HUES6 (cell line): Measurements from ENCODE around the gene BBS9.
"Not testable (repeated sequence)": the region's sequence is repeated elsewhere in the genome, so short reads cannot be mapped to it uniquely, and the experiment has no call there.

Experiments used
- H3K27ac ChIP-seq: 2 replicates; pipeline ENCODE4 v1.7.0; 2013; ENCODE audit warnings: low read depth, mild to moderate bottlenecking, low read length, inconsistent platforms
- H3K27me3 ChIP-seq: 2 replicates; pipeline ENCODE4 v1.6.1; 2013; ENCODE audit warnings: low read length; ENCODE audit not compliant: control insufficient read depth, insufficient read depth
- H3K36me3 ChIP-seq: 2 replicates; pipeline ENCODE4 v1.6.1; 2013; ENCODE audit warnings: low read length; ENCODE audit not compliant: control insufficient read depth, insufficient read depth
- H3K4me1 ChIP-seq: 2 replicates; pipeline ENCODE4 v1.6.1; 2013; ENCODE audit warnings: low read length; ENCODE audit not compliant: control insufficient read depth, insufficient read depth
- H3K4me3 ChIP-seq: 2 replicates; pipeline ENCODE4 v1.5.1; 2013; ENCODE audit warnings: low read depth, low read length
- H3K9ac ChIP-seq: one replicate; pipeline ENCODE4 v1.6.1; 2013; ENCODE audit warnings: mild to moderate bottlenecking, low read length
- H3K9me3 ChIP-seq: 2 replicates; pipeline ENCODE4 v1.6.1; 2013; ENCODE audit warnings: low read depth, low read length; ENCODE audit not compliant: control insufficient read depth, insufficient read depth

The BBS9 gene

DNA sequence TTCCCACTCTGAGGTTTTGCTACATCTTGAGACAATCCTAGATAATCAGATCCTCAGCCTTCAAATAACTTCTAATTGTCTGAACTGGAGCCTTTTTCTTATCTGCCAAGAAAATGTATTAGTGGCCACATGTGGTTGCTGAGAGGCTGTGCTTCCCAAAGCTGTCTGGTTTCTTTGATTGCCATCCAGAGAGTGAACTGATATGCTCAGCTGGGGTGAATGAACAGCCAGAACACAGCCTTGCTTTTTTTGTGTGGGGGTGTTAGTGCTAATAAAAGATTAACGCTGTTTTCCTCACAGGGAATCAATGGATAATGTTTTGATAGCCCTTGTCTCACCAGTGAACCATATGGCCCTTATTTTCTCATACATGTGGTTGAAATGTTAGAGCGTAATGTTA is 66.9 kb downstream of the BBS9 start:
- Histone ChIP-seq H3K4me3 (no peak overlapping the region), H3K27me3 (no peaks in the 10 kb centered on the region), H3K9me3 (no peaks in the 10 kb centered on the region; the same call in 1 of the 2 replicates)

DNA sequence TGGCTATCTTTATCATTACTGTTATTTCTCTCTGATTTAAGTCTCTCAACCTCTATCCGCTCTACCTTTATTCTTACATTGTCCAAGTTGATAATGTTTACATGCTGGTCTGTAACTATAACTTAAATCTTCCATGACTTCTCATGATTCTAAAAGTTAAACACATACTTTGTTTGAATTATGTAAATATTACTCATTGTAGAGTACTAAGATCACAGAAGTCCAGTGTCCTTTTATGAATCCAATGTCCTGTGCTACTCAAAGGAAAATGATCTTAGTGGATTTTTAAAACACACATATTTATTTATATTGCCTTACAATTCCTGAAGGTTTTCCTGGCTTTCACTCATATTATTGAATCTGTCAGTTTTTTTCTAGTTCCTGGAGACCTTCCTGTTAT is 70.9 kb downstream of the BBS9 start:
- Histone ChIP-seq H3K4me3 (no peak overlapping the region), H3K27me3 (no peaks in the 10 kb centered on the region), H3K4me1 (no peaks in the 10 kb centered on the region), H3K9me3 (no peaks in the 10 kb centered on the region), H3K36me3 (no peaks in the 10 kb centered on the region), H3K27ac (no peak overlapping the region), H3K9ac (no peak overlapping the region)

More for the DNA sequence above, 66.9 kb downstream of the BBS9 start:
- no peak overlapping the region for H3K27ac ChIP-seq
- H3K9ac ChIP-seq: no peak overlapping the region
- no peaks in the 10 kb centered on the region for H3K4me1 ChIP-seq
- H3K36me3 ChIP-seq: no peaks in the 10 kb centered on the region

DNA sequence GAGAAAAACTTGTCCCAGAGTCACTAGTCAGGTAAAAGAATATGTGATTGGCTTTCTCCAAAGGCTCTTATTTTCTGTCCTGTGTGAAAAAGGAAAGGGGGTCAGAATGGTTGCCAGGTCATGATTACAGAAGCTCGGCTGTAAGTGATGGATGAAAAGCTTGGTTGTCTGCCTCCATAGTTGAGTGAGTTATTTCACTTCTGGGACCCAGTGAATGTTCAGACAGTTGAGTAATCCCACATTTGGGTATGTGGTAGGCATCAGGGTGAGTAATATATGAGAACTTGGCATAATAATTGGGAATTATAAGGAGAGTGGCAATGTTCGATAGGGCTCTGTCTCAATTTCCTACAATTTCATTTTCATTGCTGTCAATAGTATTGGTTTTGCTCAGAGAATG is 72.5 kb downstream of the BBS9 start:
- H3K4me3 ChIP-seq: no peak overlapping the region
- no peak overlapping the region for H3K27ac ChIP-seq
- no peaks in the 10 kb centered on the region for H3K4me1 ChIP-seq
- H3K36me3 ChIP-seq: no peaks in the 10 kb centered on the region
- no peaks in the 10 kb centered on the region for H3K27me3 ChIP-seq
- H3K9ac ChIP-seq: no peak overlapping the region
- no peaks in the 10 kb centered on the region for H3K9me3 ChIP-seq

DNA sequence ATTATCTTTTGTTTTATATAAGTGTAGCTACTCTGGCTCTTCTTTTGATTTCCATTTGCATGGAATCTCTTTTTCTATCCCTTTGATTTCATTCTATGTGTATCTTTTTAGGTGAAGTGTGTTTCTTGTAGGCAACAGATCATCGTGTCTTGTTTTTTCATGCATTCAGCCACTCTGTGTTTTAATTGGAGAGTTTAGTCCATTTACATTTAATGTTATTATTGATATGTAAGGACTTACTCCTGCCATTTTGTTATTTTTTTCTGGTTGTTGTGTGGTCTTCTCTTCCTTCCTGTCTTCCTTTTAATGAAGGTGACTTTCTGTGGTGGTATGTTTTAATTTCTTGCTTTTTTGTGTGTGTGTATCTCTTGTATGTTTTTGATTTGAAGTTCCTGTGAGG is 81.6 kb downstream of the BBS9 start:
- no peak overlapping the region for H3K9ac ChIP-seq
- peaks cover 10% of the 10 kb centered on the region; the same call in 1 of the 2 replicates for H3K9me3 ChIP-seq
- H3K27ac ChIP-seq: no peak overlapping the region
- H3K4me1 ChIP-seq: peaks cover 2% of the 10 kb centered on the region; the same call in 1 of the 2 replicates
- H3K4me3 ChIP-seq: no peak overlapping the region
- H3K27me3 ChIP-seq: no peaks in the 10 kb centered on the region
- H3K36me3 ChIP-seq: no peaks in the 10 kb centered on the region

DNA sequence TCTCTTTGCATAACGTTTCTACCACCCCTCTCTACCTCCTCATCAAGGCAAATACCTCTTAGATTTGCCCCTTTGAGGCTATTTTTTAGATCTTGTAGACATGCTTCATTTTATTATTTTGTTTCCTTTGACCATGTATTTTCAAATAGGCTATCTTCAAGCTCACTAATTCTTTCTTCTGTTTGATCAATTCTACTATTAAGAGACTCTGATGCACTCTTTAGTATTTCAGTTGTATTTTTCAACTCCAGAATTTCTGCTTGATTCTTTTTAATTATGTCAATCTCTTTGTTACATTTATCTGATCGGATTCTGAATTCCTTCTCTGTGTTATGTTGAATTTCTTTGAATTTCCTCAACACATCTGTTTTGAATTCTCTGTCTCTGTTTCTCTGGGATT is 82.8 kb downstream of the BBS9 start:
- no peak overlapping the region for H3K27ac ChIP-seq
- no peaks in the 10 kb centered on the region for H3K27me3 ChIP-seq
- H3K9me3 ChIP-seq: peaks cover 10% of the 10 kb centered on the region; the same call in 1 of the 2 replicates
- H3K9ac ChIP-seq: no peak overlapping the region
- H3K4me1 ChIP-seq: peaks cover 6% of the 10 kb centered on the region; the same call in 1 of the 2 replicates
- H3K36me3 ChIP-seq: no peaks in the 10 kb centered on the region
- H3K4me3 ChIP-seq: no peak overlapping the region

DNA sequence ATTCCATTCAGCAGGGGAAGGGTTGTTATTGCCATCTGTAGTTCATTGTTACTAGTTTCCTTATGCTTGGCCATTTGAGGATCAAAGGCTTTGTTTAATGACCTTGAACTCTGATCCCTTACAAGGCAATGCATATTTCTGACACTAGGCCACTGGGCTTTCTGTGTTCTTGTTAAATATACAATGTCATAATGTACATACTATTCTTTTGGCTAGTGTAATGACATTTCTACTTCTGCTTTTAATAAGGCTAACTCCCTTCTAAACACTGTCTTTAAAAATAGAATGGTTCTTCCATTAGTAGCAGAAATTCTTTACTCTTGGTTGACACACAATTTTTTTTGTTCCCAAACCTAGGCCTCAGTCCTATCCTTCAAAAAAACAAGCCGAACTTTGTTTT is 86.6 kb downstream of the BBS9 start:
- no peak overlapping the region for H3K4me3 ChIP-seq
- peaks cover 9% of the 10 kb centered on the region for H3K9me3 ChIP-seq
- no peak overlapping the region for H3K27ac ChIP-seq
- H3K4me1 ChIP-seq: peaks cover 6% of the 10 kb centered on the region; the same call in 1 of the 2 replicates
- H3K27me3 ChIP-seq: no peaks in the 10 kb centered on the region
- H3K36me3 ChIP-seq: no peaks in the 10 kb centered on the region
- no peak overlapping the region for H3K9ac ChIP-seq

DNA sequence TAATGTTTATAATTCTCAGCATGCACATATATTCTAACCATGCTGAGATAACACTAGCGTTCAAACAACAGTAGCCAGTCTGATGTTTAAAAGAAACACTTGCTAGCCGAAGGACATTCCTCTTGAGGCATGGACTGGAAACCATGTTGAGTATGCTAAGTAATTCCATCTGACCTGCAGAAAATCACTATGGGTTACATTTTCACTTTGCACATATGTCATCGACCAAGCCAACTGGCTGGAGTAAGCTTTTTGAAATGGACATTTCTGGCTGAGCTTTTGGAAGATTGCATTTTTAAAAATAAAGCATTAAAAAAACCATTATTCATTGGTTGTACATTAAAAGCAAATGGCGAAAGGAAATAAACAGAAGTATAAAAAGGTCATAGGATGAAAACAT is 88.2 kb downstream of the BBS9 start:
- H3K27ac ChIP-seq: no peak overlapping the region
- no peaks in the 10 kb centered on the region for H3K27me3 ChIP-seq
- peaks cover 6% of the 10 kb centered on the region; the same call in 1 of the 2 replicates for H3K9me3 ChIP-seq

DNA sequence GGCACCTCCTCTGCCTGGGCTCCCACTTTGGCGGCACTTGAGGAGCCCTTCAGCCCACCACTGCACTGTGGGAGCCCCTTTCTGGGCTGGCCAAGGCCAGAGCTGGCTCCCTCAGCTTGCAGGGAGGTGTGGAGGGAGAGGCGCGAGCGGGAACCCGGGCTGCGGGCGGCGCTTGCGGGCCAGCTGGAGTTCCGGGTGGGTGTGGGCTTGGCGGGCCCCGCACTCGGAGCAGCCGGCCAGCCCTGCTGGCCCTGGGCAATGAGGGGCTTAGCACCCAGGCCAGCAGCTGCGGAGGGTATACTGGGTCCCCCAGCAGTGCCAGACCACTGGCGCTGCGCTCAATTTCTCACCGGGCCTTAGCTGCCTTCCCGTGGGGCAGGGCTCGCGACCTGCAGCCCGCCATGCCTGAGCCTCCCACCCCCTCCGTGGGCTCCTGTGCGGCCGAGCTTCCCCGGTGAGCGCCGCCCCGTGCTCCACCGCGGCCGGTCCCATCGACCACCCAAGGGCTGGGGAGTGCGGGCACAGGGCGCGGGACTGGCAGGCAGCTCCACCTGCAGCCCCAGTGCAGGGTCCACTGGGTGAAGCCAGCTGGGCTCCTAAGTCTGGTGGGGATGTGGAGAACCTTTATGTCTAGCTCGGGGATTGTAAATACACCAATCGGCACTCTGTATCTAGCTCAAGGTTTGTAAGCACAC is 89.6 kb downstream of the BBS9 start:
- H3K4me3 ChIP-seq, H3K9me3 ChIP-seq, H3K27me3 ChIP-seq, H3K36me3 ChIP-seq, H3K27ac ChIP-seq, H3K9ac ChIP-seq, H3K4me1 ChIP-seq: not testable (repeated sequence)

More for the DNA sequence above, 88.2 kb downstream of the BBS9 start:
- Histone ChIP-seq H3K9ac (no peak overlapping the region), H3K4me3 (no peak overlapping the region), H3K4me1 (peaks cover 6% of the 10 kb centered on the region; the same call in 1 of the 2 replicates), H3K36me3 (no peaks in the 10 kb centered on the region)

DNA sequence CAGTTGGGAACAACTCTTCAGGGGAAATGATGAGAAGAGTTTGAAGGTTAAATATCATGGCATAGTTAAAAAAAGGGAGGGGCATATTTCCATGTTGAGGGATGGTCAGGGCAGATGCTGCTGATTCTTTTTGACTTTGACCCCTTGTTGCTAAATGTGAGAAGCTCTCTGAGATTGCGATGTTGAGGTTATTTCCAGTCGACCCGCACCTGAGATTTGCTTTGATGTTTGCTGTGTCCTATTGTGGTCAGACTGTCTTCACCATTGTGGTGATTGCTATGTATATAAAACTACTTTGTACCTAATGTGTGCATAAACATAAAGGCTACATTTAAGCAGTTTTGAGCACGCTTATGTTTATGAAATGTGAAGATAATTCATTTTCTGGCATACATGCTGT is 90.9 kb downstream of the BBS9 start:
- Histone ChIP-seq H3K9me3 (peaks cover 6% of the 10 kb centered on the region; the same call in 1 of the 2 replicates), H3K9ac (no peak overlapping the region), H3K36me3 (no peaks in the 10 kb centered on the region), H3K4me1 (peaks cover 6% of the 10 kb centered on the region; the same call in 1 of the 2 replicates), H3K4me3 (no peak overlapping the region), H3K27ac (no peak overlapping the region), H3K27me3 (no peaks in the 10 kb centered on the region)

DNA sequence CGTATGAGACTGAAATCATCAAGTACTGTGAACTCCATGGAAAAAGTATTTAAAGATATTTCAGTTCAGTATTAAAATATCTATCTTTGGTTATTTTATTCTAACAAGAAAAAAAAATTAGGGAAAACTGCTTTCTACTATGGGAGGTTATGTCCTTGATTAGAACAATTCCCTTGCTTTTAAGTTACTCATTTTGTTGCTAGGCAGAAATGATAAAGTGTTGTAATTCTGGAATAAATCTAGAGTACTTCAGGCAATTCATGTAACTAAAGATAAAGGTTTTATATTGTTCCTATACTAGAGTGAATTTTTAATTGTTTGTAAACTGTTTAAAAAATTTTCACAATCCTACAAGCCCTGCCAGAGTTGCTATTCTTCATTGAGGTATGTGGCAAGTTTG is 92.0 kb downstream of the BBS9 start:
- Histone ChIP-seq H3K4me1 (no peaks in the 10 kb centered on the region), H3K4me3 (no peak overlapping the region), H3K9ac (no peak overlapping the region)

DNA sequence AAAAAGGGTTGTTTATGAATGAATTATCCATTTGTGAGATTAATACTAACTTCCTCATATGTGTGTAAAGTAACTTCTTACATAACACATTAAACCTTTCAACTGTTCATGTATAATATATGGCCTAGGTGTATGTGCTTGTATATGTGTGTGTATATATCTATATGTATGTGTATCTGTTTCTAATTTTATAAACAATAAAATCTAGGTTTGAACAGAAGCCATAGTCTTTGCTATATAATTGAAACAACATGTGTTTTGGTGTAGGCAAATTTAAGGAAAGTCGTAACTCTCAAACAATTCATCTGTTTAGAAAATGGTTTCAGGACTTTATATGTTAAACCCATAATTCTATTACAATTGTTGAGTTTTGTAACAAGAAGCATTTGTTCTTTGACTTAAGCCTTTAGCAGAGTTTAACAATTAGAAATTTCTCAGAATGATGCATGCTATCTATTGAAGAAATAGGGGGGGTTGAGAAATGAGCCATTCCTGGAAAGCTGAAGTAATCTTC is 103.3 kb downstream of the BBS9 start:
- H3K4me3 ChIP-seq: no peak overlapping the region
- no peaks in the 10 kb centered on the region for H3K27me3 ChIP-seq
- no peak overlapping the region for H3K9ac ChIP-seq
- no peak overlapping the region for H3K27ac ChIP-seq
- no peaks in the 10 kb centered on the region for H3K4me1 ChIP-seq
- H3K36me3 ChIP-seq: no peaks in the 10 kb centered on the region
- no peaks in the 10 kb centered on the region for H3K9me3 ChIP-seq

More for the DNA sequence above, 92.0 kb downstream of the BBS9 start:
- Histone ChIP-seq H3K9me3 (peaks cover 6% of the 10 kb centered on the region; the same call in 1 of the 2 replicates), H3K27ac (no peak overlapping the region), H3K36me3 (no peaks in the 10 kb centered on the region), H3K27me3 (no peaks in the 10 kb centered on the region)
